Ascending aorta (tissue), 1 donor: ENCODE data around the gene GLYATL2. TPM values are rescaled to one million over a fixed set of nuclear protein-coding genes. Genes with fewer than 3 reads are reported as not detected.

Experiments used
- total RNA-seq: library from RNA; depleted of rRNA; stranded (reverse); fragments of >200 nt; gene quantifications from one replicate; pipeline ENCODE4 v1.1.0, GENCODE V29; 2016

GLYATL2 gene
- total RNA-seq, 1 donor from 2014 or later = not detected

Other genes starting within 250 kb of the GLYATL2 start
- gene CNTF, start 222.0 kb downstream of the GLYATL2 start, total RNA-seq = 1.9 TPM
- gene GLYAT, start 112.8 kb downstream of the GLYATL2 start, total RNA-seq = not detected
- 8.6 TPM for gene GLYATL1, start 94.8 kb upstream of the GLYATL2 start, total RNA-seq
- gene GLYATL1B, start 241.6 kb upstream of the GLYATL2 start, total RNA-seq = not detected